Measurements from ENCODE around the gene APCDD1L.

GRCh38 chr20:58450254-58450653, 64.9 kb downstream of the APCDD1L start:
- TF ChIP-seq CTCF (IDR thresholded peaks at IDR 0.05) (no peak), POLR2A (IDR thresholded peaks at IDR 0.05) (no peak), POLR2AphosphoS5 (IDR thresholded peaks at IDR 0.05) (no peak)

Data from breast epithelium (tissue), 3 donors.